Activated CD4-positive, alpha-beta T cell treated with anti-CD3 and anti-CD28 coated beads, Interleukin-2, Interleukin-6, amounts not matched to agents 100 ng/mL and 50 ng/mL, durations not matched to agents 16 hours and 8 hours (primary cell): ENCODE results near the gene TMEM219.
"Not testable (repeated sequence)": the region's sequence is repeated elsewhere in the genome, so short reads cannot be mapped to it uniquely, and the experiment has no call there.

Experiments
- DNase-seq: peaks from one replicate; pipeline ENCODE4 v3.0.0-alpha.2; 2020

TMEM219 gene

GRCh38 chr16:30016555-30017276 is 54.8 kb downstream of the TMEM219 start:
- no peak for DNase-seq

- no peak for DNase-seq
These were observed 55.4 kb downstream of the TMEM219 start for GRCh38 chr16:30017277-30017656.

GRCh38 chr16:30017937-30018336 is 56.1 kb downstream of the TMEM219 start:
- DNase-seq, result not testable (repeated sequence)

- DNase-seq, result no peak
These were observed 56.9 kb downstream of the TMEM219 start for GRCh38 chr16:30018731-30019158.
